Fibroblast of lung (primary cell): ENCODE data around the gene HES7.

Source experiments
- EZH2 ChIP-seq: IDR thresholded peaks from 2 replicates; pipeline ENCODE4 v1.5.1; 2012; ENCODE audit warnings: low read length, control low read depth, mild to moderate bottlenecking; ENCODE audit errors: missing control alignments
- TF ChIP-seq, protein P1 (sequence below), 2 donors: IDR thresholded peaks in 1 of 2; conservative IDR thresholded peaks in 1 of 2; 1 replicate in 1 of 2; 2 replicates in 1 of 2; pipeline ENCODE4 v1.5.1; 2011 to 2012; ENCODE audit warnings: low read length in 2 of 2, control low read depth in 1 of 2, inconsistent platforms in 1 of 2, low read depth in 1 of 2, mild to moderate bottlenecking in 1 of 2

DNA sequence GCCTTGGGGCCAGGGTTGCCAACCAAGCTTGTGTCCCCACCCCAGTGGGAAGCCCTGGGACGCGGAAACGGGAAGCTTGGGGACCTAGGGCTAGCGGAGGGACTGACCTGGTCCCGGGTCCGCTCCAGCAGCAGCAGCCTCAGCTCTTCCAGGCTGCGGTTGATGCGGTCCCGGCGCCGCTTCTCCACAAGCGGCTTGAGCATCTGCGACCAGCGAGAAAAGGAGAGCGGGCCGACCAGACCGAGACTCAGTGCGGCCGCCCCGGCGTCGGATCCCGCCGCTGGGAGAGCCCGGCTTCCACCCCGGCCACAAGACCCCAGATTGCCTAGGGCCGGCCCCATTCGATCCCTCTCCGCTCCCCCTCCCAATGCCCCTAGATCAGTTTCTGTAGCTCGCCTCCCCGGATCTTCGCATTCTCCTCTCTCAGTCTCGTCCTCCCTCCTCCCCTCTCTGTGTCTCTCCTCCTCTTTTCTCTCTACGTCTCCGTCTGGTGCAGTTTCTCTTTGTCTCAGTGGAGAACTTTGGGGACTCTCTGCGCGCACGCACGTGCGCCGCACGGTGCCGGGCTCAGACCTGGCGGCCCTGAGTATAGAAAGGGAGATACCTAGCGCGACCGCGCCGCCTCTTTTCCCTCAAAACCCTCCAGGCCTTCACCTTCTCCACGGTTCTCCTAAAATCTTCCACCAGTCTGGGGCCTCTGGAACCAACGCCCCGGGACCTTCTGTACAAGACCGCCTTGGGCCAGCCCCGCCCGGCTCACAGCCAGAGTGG lies 797 bp downstream of the HES7 start:
- TF ChIP-seq, protein P1, sequence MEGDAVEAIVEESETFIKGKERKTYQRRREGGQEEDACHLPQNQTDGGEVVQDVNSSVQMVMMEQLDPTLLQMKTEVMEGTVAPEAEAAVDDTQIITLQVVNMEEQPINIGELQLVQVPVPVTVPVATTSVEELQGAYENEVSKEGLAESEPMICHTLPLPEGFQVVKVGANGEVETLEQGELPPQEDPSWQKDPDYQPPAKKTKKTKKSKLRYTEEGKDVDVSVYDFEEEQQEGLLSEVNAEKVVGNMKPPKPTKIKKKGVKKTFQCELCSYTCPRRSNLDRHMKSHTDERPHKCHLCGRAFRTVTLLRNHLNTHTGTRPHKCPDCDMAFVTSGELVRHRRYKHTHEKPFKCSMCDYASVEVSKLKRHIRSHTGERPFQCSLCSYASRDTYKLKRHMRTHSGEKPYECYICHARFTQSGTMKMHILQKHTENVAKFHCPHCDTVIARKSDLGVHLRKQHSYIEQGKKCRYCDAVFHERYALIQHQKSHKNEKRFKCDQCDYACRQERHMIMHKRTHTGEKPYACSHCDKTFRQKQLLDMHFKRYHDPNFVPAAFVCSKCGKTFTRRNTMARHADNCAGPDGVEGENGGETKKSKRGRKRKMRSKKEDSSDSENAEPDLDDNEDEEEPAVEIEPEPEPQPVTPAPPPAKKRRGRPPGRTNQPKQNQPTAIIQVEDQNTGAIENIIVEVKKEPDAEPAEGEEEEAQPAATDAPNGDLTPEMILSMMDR (conservative IDR thresholded peaks at IDR 0.05 in 1 of 2, IDR thresholded peaks at IDR 0.05 in 1 of 2; ENCODE audit: low read depth in 1 of 2, low read length in 2 of 2) = no peak
- no peak for TF ChIP-seq EZH2
